DOHH2 (cell line): ENCODE measurements around the gene GAPVD1.
"Not testable (repeated sequence)": the region's sequence is repeated elsewhere in the genome, so short reads cannot be mapped to it uniquely, and the experiment has no call there.

ENCODE experiments used
- H3F3A ChIP-seq: fragments of 200-600 bp; sonication (generic), shearing (Covaris generic); 2 replicates; pipeline ENCODE4 v1.6.0; 2016; ENCODE audit warnings: antibody characterized with exemption, mild to moderate bottlenecking; ENCODE audit not compliant: control insufficient read depth, insufficient read depth
- H3K27ac ChIP-seq: fragments of 200-600 bp; sonication (generic); 2 replicates; pipeline ENCODE4 v1.5.1; 2014; ENCODE audit warnings: low read depth, mild to moderate bottlenecking, low read length, moderate library complexity
- H3K27me3 ChIP-seq: fragments of 200-600 bp; sonication (generic); 2 replicates; pipeline ENCODE4 v1.6.1; 2014; ENCODE audit warnings: mild to moderate bottlenecking, low read length, mixed read lengths; ENCODE audit not compliant: control insufficient read depth
- H3K36me3 ChIP-seq: fragments of 200-600 bp; sonication (generic); 2 replicates; pipeline ENCODE4 v1.6.1; 2014; ENCODE audit warnings: mild to moderate bottlenecking, low read length, moderate library complexity, mixed read lengths; ENCODE audit not compliant: control insufficient read depth
- H3K4me1 ChIP-seq: fragments of 200-600 bp; sonication (generic); 2 replicates; pipeline ENCODE4 v1.6.1; 2014; ENCODE audit warnings: mild to moderate bottlenecking, low read length, mixed read lengths; ENCODE audit not compliant: control insufficient read depth
- H3K4me2 ChIP-seq: fragments of 200-600 bp; sonication (generic); 2 replicates; pipeline ENCODE4 v1.6.0; 2014; ENCODE audit warnings: mild to moderate bottlenecking, low read length, moderate library complexity
- H3K4me3 ChIP-seq: fragments of 200-600 bp; sonication (generic); 2 replicates; pipeline ENCODE4 v1.5.1; 2014; ENCODE audit warnings: mild to moderate bottlenecking, low read length, mixed read lengths
- H3K79me2 ChIP-seq: fragments of 200-600 bp; sonication (generic); 2 replicates; pipeline ENCODE4 v1.6.1; 2014; ENCODE audit warnings: mild to moderate bottlenecking, low read length, mixed read lengths; ENCODE audit not compliant: control insufficient read depth
- H3K9me2 ChIP-seq: fragments of 200-600 bp; sonication (generic); replicated peaks from 2 replicates; pipeline ENCODE4 v1.6.1; 2014; ENCODE audit warnings: mild to moderate bottlenecking, low read length, mixed read lengths; ENCODE audit not compliant: control insufficient read depth
- H3K9me3 ChIP-seq: fragments of 200-600 bp; sonication (generic); 2 replicates; pipeline ENCODE4 v1.6.1; 2014; ENCODE audit warnings: antibody characterized with exemption, low read length, mixed read lengths; ENCODE audit not compliant: control insufficient read depth, insufficient read depth
- H4K20me1 ChIP-seq: fragments of 200-600 bp; sonication (generic); 2 replicates; pipeline ENCODE4 v1.6.0; 2014; ENCODE audit warnings: low read depth, mild to moderate bottlenecking, antibody characterized with exemption, low read length, moderate library complexity; ENCODE audit not compliant: control insufficient read depth, insufficient read depth
- EZH2phosphoT487 ChIP-seq: fragments of 200-600 bp; sonication (generic); IDR thresholded peaks from 2 replicates; pipeline ENCODE4 v1.6.1; 2017; ENCODE audit warnings: borderline replicate concordance, mild to moderate bottlenecking, antibody characterized with exemption, low read length, moderate library complexity, mixed read lengths
- TF ChIP-seq, protein P1 (sequence below): fragments of 200-600 bp; sonication (generic); IDR thresholded peaks from one replicate; pipeline ENCODE4 v1.5.1; 2014; ENCODE audit warnings: antibody characterized with exemption, mild to moderate bottlenecking, low read depth, low read length; ENCODE audit not compliant: poor library complexity, severe bottlenecking

GAPVD1 gene

DNA sequence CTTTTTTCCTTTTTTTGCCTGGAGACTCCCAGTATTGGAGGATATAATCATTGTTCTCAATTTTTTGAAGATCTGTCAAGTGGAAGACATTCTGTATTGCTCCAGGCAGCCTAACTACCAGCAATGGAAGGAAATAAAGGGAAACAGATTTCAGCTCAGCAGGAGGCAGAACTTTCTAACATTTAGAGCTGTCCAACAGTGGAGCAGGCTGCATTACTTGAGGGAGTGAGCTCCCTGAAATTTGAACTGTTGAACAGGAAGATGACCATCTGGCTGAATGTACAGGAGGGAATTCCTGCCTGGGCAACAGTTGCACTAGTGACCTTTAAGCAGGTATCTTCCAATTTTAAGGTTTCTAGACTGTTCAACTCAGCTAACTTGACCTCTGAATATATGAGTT lies 1.1 kb upstream of the GAPVD1 start:
- Histone ChIP-seq H3K9me3 (no peaks in the 10 kb centered on the region), H3K27me3 (no peaks in the 10 kb centered on the region), H3K27ac (no peak overlapping the region), H3K9me2 (no peaks in the 10 kb centered on the region), H3K79me2 (peaks cover 39% of the 10 kb centered on the region), H3K4me1 (peaks cover 31% of the 10 kb centered on the region), H3K36me3 (peaks cover 14% of the 10 kb centered on the region), H3K4me3 (peak overlapping the region; percentile 89), H3F3A (no peaks in the 10 kb centered on the region), H3K4me2 (peak overlapping the region; percentile 70), H4K20me1 (no peaks in the 10 kb centered on the region)
- TF ChIP-seq, protein P1, sequence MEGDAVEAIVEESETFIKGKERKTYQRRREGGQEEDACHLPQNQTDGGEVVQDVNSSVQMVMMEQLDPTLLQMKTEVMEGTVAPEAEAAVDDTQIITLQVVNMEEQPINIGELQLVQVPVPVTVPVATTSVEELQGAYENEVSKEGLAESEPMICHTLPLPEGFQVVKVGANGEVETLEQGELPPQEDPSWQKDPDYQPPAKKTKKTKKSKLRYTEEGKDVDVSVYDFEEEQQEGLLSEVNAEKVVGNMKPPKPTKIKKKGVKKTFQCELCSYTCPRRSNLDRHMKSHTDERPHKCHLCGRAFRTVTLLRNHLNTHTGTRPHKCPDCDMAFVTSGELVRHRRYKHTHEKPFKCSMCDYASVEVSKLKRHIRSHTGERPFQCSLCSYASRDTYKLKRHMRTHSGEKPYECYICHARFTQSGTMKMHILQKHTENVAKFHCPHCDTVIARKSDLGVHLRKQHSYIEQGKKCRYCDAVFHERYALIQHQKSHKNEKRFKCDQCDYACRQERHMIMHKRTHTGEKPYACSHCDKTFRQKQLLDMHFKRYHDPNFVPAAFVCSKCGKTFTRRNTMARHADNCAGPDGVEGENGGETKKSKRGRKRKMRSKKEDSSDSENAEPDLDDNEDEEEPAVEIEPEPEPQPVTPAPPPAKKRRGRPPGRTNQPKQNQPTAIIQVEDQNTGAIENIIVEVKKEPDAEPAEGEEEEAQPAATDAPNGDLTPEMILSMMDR = no peak
- TF ChIP-seq EZH2phosphoT487 = no peak

DNA sequence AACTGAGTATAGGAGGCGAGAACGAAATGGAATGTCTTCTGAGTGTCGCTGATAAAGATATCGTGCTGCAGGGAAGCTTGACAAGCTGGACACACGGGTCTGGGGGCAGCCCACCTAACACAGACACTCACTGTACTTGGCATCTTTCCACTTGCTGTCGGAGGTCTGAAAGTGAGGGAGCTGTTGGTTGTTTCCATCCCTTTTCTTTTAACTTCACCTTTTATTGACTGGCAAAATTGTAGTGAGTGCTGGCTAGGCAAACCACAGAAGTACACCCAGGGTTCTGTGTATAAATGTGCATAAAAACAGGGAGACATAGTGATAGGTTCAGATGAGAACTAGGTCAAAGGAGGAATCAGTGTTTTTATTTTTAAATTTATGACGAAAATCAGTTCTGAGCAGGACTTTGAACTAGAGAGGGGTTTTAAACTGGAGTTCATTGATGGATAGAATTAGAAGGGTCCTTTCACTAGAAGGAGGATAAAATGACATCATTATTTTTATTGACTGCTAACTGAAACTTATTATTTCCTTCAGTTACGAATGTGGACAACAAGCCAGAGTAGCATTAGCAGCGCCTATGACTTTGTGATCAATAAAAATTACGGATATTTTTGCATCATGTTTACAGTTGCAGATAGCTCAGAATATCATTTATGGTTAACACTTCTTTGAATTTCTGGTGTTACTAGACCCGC lies 817 bp downstream of the GAPVD1 start:
- no peaks in the 10 kb centered on the region for H3F3A ChIP-seq
- TF ChIP-seq EZH2phosphoT487 = no peak
- TF ChIP-seq, protein P1 = no peak
- no peaks in the 10 kb centered on the region for H3K27me3 ChIP-seq
- H3K9me2 ChIP-seq = no peaks in the 10 kb centered on the region
- H3K4me3 ChIP-seq = peak overlapping the region; percentile 89
- no peaks in the 10 kb centered on the region for H4K20me1 ChIP-seq
- no peak overlapping the region for H3K27ac ChIP-seq
- H3K4me1 ChIP-seq = peaks cover 31% of the 10 kb centered on the region
- peaks cover 14% of the 10 kb centered on the region for H3K36me3 ChIP-seq
- no peaks in the 10 kb centered on the region for H3K9me3 ChIP-seq
- H3K79me2 ChIP-seq = peaks cover 55% of the 10 kb centered on the region
- peak overlapping the region; percentile 70 for H3K4me2 ChIP-seq

DNA sequence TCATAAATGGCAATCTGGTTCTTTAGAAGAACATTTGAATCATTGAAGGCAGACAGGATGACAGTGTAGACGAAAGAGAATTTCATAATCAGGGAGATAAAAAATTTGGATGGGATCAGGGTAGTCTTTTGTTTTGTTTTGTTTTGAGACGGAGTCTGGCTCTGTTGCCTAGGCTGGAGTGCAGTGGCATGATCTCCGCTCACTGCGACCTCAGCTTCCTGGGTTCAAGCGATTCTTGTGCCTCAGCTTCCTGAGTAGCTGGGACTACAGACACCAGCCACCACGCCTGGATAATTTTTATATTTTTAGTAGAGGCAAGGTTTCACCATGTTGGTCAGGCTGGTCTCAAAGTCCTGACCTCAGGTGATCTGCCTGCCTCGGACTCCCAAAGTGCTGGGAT lies 2.4 kb downstream of the GAPVD1 start:
- not testable (repeated sequence) for H3F3A ChIP-seq, H3K9me2 ChIP-seq, H3K4me3 ChIP-seq, H3K27me3 ChIP-seq, H4K20me1 ChIP-seq, H3K27ac ChIP-seq, H3K9me3 ChIP-seq
- peaks cover 14% of the 10 kb centered on the region for H3K36me3 ChIP-seq
- H3K4me2 ChIP-seq = peak overlapping the region; percentile 23; the same call in 1 of the 2 replicates
- peaks cover 70% of the 10 kb centered on the region for H3K79me2 ChIP-seq
- H3K4me1 ChIP-seq = peaks cover 30% of the 10 kb centered on the region

DNA sequence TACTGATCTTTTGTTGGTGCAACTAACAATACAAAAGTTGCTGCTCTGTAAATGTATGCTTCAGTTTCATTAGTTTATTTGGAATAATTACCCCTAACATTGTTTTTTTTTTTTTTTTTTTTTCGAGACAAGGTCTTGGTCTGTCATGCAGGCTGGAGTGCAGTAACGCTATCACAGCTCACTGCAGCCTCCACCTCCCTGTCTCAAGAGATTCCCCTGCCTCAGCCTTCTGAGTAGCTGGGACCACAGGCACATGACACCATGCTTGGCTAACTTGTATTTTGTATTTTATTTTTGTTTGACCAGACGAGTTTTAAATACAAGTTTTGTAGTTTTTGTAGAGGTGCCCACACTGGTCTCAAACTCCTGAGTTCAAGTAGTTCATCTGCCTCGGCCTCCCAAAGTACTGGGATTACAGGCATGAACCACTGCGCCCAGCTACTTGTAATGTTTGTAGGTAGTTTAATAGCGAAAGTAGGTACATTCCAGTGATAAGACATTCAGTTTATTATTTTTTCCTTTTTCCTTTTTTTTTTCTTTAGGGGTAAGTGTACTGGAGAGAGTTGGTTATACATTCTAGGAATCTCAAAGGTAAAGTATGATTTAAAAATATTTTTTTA lies 6.9 kb downstream of the GAPVD1 start:
- Histone ChIP-seq H3K4me1 (peaks cover 9% of the 10 kb centered on the region), H3K4me2 (no peak overlapping the region), H3K27ac (no peak overlapping the region), H3K9me2 (no peaks in the 10 kb centered on the region), H3K9me3 (no peaks in the 10 kb centered on the region), H3K79me2 (peaks cover 94% of the 10 kb centered on the region), H4K20me1 (no peaks in the 10 kb centered on the region), H3F3A (no peaks in the 10 kb centered on the region), H3K36me3 (peaks cover 9% of the 10 kb centered on the region), H3K27me3 (no peaks in the 10 kb centered on the region), H3K4me3 (no peak overlapping the region)
- TF ChIP-seq, protein P1 = no peak
- TF ChIP-seq EZH2phosphoT487 = no peak
